ENCODE data around the gene ACTC1. TPM values are rescaled to one million over a fixed set of nuclear protein-coding genes. Genes with fewer than 3 reads are reported as not detected.

Gene ACTC1
- total RNA-seq, 1 experiment from 2014 or later, result not detected

DNA sequence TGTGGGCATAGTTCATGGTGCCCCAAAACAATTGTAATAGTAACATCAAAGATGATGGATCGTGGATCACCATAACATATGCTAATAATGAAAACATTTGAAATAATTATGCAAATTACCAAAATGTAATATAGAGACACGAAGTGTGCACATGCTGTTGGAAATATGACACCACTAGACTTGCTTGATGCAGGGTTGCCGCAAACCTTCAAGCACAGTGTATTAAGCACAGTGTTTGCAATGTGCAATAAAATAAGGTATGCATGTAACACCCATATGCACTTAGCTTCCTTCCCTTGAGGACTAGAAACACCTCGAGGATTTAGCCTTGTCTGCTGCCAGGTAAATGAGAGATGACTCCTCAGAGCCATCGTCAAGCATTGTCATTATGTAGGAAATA lies 29.6 kb downstream of the ACTC1 start:
- ATAC-seq, result no peak
- BruUV-seq (replicated peaks), result no TSS peak
- no peak for TF ChIP-seq POLR2AphosphoS5 (IDR thresholded peaks at IDR 0.05; ENCODE audit: low read depth, low read length)
- TF ChIP-seq, protein P1, sequence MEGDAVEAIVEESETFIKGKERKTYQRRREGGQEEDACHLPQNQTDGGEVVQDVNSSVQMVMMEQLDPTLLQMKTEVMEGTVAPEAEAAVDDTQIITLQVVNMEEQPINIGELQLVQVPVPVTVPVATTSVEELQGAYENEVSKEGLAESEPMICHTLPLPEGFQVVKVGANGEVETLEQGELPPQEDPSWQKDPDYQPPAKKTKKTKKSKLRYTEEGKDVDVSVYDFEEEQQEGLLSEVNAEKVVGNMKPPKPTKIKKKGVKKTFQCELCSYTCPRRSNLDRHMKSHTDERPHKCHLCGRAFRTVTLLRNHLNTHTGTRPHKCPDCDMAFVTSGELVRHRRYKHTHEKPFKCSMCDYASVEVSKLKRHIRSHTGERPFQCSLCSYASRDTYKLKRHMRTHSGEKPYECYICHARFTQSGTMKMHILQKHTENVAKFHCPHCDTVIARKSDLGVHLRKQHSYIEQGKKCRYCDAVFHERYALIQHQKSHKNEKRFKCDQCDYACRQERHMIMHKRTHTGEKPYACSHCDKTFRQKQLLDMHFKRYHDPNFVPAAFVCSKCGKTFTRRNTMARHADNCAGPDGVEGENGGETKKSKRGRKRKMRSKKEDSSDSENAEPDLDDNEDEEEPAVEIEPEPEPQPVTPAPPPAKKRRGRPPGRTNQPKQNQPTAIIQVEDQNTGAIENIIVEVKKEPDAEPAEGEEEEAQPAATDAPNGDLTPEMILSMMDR (IDR thresholded peaks at IDR 0.05), result no peak
- TF ChIP-seq, protein P2, sequence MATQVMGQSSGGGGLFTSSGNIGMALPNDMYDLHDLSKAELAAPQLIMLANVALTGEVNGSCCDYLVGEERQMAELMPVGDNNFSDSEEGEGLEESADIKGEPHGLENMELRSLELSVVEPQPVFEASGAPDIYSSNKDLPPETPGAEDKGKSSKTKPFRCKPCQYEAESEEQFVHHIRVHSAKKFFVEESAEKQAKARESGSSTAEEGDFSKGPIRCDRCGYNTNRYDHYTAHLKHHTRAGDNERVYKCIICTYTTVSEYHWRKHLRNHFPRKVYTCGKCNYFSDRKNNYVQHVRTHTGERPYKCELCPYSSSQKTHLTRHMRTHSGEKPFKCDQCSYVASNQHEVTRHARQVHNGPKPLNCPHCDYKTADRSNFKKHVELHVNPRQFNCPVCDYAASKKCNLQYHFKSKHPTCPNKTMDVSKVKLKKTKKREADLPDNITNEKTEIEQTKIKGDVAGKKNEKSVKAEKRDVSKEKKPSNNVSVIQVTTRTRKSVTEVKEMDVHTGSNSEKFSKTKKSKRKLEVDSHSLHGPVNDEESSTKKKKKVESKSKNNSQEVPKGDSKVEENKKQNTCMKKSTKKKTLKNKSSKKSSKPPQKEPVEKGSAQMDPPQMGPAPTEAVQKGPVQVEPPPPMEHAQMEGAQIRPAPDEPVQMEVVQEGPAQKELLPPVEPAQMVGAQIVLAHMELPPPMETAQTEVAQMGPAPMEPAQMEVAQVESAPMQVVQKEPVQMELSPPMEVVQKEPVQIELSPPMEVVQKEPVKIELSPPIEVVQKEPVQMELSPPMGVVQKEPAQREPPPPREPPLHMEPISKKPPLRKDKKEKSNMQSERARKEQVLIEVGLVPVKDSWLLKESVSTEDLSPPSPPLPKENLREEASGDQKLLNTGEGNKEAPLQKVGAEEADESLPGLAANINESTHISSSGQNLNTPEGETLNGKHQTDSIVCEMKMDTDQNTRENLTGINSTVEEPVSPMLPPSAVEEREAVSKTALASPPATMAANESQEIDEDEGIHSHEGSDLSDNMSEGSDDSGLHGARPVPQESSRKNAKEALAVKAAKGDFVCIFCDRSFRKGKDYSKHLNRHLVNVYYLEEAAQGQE (IDR thresholded peaks at IDR 0.05; ENCODE audit: insufficient read depth in 1 of 2, low read depth in 2 of 2, low read length in 1 of 2), result no peak
- no peak for TF ChIP-seq TCF7L2 (IDR thresholded peaks at IDR 0.05; ENCODE audit: low read depth, low read length)
- TF ChIP-seq SIN3A (IDR thresholded peaks at IDR 0.05; ENCODE audit: borderline replicate concordance, insufficient read depth, low read depth, low read length), result no peak
- POLR2A ChIA-PET, result no interaction called here
- intact Hi-C loops (cut with micrococcal nuclease; ENCODE audit: unreplicated experiment) (no loop called here), in situ Hi-C loops (cut with HindIII; ENCODE audit: low pct_unique_long_range_greater_than_20kb, low sequenced_read_pairs) (no loop called here)
- CTCF ChIA-PET, result no interaction called here
- DNase-seq (ENCODE audit: low read depth, low spot score), result no peak
- Histone ChIP-seq H3K27me3 (ENCODE audit: control insufficient read depth, insufficient read depth, low read length) (peaks cover 9% of the 10 kb centered on the region), H3K36me3 (ENCODE audit: control insufficient read depth, insufficient read depth, low read length) (no peaks in the 10 kb centered on the region), H3K4me1 (ENCODE audit: control insufficient read depth, insufficient read depth, low read length) (no peaks in the 10 kb centered on the region), H3K4me3 (ENCODE audit: low read depth in 2 of 2, low read length in 2 of 2) (no peak overlapping the region), H3K9me3 (ENCODE audit: control insufficient read depth, insufficient read depth, low read depth, low read length) (no peaks in the 10 kb centered on the region), H3K27ac (ENCODE audit: low read length) (no peak overlapping the region)

DNA sequence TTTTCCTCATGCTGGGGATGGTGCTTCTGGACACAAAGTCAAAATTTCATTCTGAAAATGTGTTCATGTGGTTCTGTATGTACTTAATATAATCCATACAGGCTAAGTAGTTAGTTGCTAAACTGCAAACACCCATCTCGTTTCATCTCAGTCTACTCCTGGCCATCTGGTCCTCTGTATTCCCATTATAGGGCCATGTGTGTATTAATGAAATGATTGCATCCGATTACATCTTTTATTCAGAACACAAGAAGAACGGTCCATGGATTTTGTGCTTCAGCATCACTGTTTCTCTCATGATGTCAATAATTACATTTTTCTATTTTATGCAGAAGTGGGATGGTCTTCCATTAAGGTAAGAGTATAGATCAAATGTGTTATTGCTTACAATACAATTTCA lies 34.4 kb downstream of the ACTC1 start:
- CTCF ChIA-PET, result no interaction called here
- no peak for TF ChIP-seq POLR2AphosphoS5 (IDR thresholded peaks at IDR 0.05; ENCODE audit: low read depth, low read length)
- TF ChIP-seq, protein P1 (IDR thresholded peaks at IDR 0.05), result no peak
- TF ChIP-seq SIN3A (IDR thresholded peaks at IDR 0.05; ENCODE audit: borderline replicate concordance, insufficient read depth, low read depth, low read length), result no peak
- TF ChIP-seq TCF7L2 (IDR thresholded peaks at IDR 0.05; ENCODE audit: low read depth, low read length), result no peak
- intact Hi-C loops (cut with micrococcal nuclease; ENCODE audit: unreplicated experiment), result no loop called here
- Histone ChIP-seq H3K4me1 (ENCODE audit: control insufficient read depth, insufficient read depth, low read length) (no peaks in the 10 kb centered on the region), H3K36me3 (ENCODE audit: control insufficient read depth, insufficient read depth, low read length) (no peaks in the 10 kb centered on the region), H3K27ac (ENCODE audit: low read length) (no peak overlapping the region), H3K27me3 (ENCODE audit: control insufficient read depth, insufficient read depth, low read length) (peaks cover 33% of the 10 kb centered on the region), H3K9me3 (ENCODE audit: control insufficient read depth, insufficient read depth, low read depth, low read length) (no peaks in the 10 kb centered on the region), H3K4me3 (ENCODE audit: low read depth in 2 of 2, low read length in 2 of 2) (no peak overlapping the region)
- DNase-seq (ENCODE audit: low read depth, low spot score), result no peak
- POLR2A ChIA-PET, result no interaction called here
- in situ Hi-C loops (cut with HindIII; ENCODE audit: low pct_unique_long_range_greater_than_20kb, low sequenced_read_pairs), result no loop called here
- no TSS peak for BruUV-seq (replicated peaks)
- no peak for ATAC-seq

Data from Panc1 (cell line).